Bronchial epithelial cell (primary cell): Measurements from ENCODE around the gene DAZAP1. TPM values are rescaled to one million over a fixed set of nuclear protein-coding genes. Genes with fewer than 3 reads are reported as not detected.

ENCODE experiments used
- DNase-seq: peaks from one replicate; pipeline ENCODE4 v3.0.0-alpha.2; 2010; ENCODE audit warnings: low read depth
- FAIRE-seq: peaks from 2 replicates; lab custom pipeline; 2011; peaks lifted over from hg19 to GRCh38; lab: Jason Lieb, UNC
- H3K27me3 ChIP-seq: 2 replicates; pipeline ENCODE4 v1.5.1; 2011; ENCODE audit warnings: low read length; ENCODE audit not compliant: control insufficient read depth, insufficient read depth
- H3K36me3 ChIP-seq: 2 replicates; pipeline ENCODE4 v1.5.1; 2011; ENCODE audit warnings: low read length; ENCODE audit not compliant: control insufficient read depth, insufficient read depth
- H3K4me3 ChIP-seq: 2 replicates; pipeline ENCODE4 v1.5.1; 2011; ENCODE audit warnings: mild to moderate bottlenecking, low read depth, low read length, control low read depth
- CTCF ChIP-seq: IDR thresholded peaks from 2 replicates; pipeline ENCODE4 v1.5.1; 2011; ENCODE audit warnings: mild to moderate bottlenecking, moderate library complexity, low read length, control low read depth, inconsistent platforms; ENCODE audit not compliant: insufficient read depth, severe bottlenecking
- total RNA-seq: library from RNA; depleted of rRNA; stranded (reverse); fragments of >200 nt; gene quantifications from 2 replicates; pipeline ENCODE4 v1.2.1, GENCODE V29; 2014

The DAZAP1 gene
- total RNA-seq, 1 donor from 2014 or later, result 115 TPM

- no peak for TF ChIP-seq CTCF
- Histone ChIP-seq H3K4me3 (no peak overlapping the region), H3K27me3 (no peaks in the 10 kb centered on the region), H3K36me3 (peaks cover 9% of the 10 kb centered on the region)
- FAIRE-seq (no peak), DNase-seq (no peak)
These were observed 31.0 kb upstream of the DAZAP1 start for GRCh38 chr19:1376415-1376805.

GRCh38 chr19:1377176-1377964 is 30.0 kb upstream of the DAZAP1 start:
- no peak for DNase-seq
- TF ChIP-seq CTCF, result no peak
- Histone ChIP-seq H3K36me3 (peaks cover 9% of the 10 kb centered on the region), H3K4me3 (no peak overlapping the region), H3K27me3 (no peaks in the 10 kb centered on the region)
- FAIRE-seq, result no peak

- H3K36me3 ChIP-seq, result peaks cover 5% of the 10 kb centered on the region
- FAIRE-seq (no peak), DNase-seq (no peak)
- no peak for TF ChIP-seq CTCF
- no peak overlapping the region for H3K4me3 ChIP-seq
- no peaks in the 10 kb centered on the region for H3K27me3 ChIP-seq
These were observed 29.2 kb upstream of the DAZAP1 start for GRCh38 chr19:1377965-1378785.

GRCh38 chr19:1379126-1379905 is 28.1 kb upstream of the DAZAP1 start:
- DNase-seq, result no peak
- H3K27me3 ChIP-seq, result no peaks in the 10 kb centered on the region
- H3K36me3 ChIP-seq, result peaks cover 2% of the 10 kb centered on the region
- H3K4me3 ChIP-seq, result no peak overlapping the region
- FAIRE-seq, result no peak
- TF ChIP-seq CTCF, result no peak

- no peaks in the 10 kb centered on the region for H3K27me3 ChIP-seq
- no peak for TF ChIP-seq CTCF
- H3K36me3 ChIP-seq, result no peaks in the 10 kb centered on the region
- H3K4me3 ChIP-seq, result no peak overlapping the region
- FAIRE-seq (no peak), DNase-seq (no peak)
These were observed 27.4 kb upstream of the DAZAP1 start for GRCh38 chr19:1379961-1380489.
